Lower leg skin (tissue), 4 donors: Measurements from ENCODE around the gene IMPDH1. TPM values are rescaled to one million over a fixed set of nuclear protein-coding genes. Genes with fewer than 3 reads are reported as not detected.
A peak's percentile ranks its signal among the peaks of the same experiment; 100 is the strongest.

Experiments used
- DNase-seq, 2 donors: peaks; one replicate each; pipeline ENCODE4 v3.0.0-alpha.2; 2019; ENCODE audit warnings: low spot score in 2 of 2
- H3K4me3 ChIP-seq: fragments of 200-600 bp; sonication (generic); 2 replicates; pipeline ENCODE4 v1.5.1; 2017; ENCODE audit warnings: mild to moderate bottlenecking, low read depth; ENCODE audit not compliant: poor library complexity, severe bottlenecking
- POLR2A ChIP-seq, 2 donors: fragments of 450-650 bp; IDR thresholded peaks; one replicate each; pipeline ENCODE4 v1.6.1; 2016 to 2017; ENCODE audit warnings: antibody characterized with exemption in 2 of 2, mild to moderate bottlenecking in 1 of 2, moderate library complexity in 1 of 2
- WGBS, 2 donors: methylation state at CpG; one replicate each; pipeline ENCODE4 v1.1.5; 2018; 5-methylcytosine and 5-hydroxymethylcytosine counted together
- intact Hi-C: fragments of 100-400 bp; cut with DNase I; formaldehyde crosslinking; loops from one replicate; pipeline ENCODE4 v1.15.0; 2023; ENCODE audit warnings: low total_unique reads
- total RNA-seq, 4 donors: library from RNA; depleted of rRNA; stranded (reverse); fragments of >200 nt; gene quantifications; one replicate each; pipeline ENCODE4 v1.1.0, GENCODE V29; 2016
- TF ChIP-seq, protein P1 (sequence below), 3 donors: fragments of 450-650 bp; IDR thresholded peaks; one replicate each; pipeline ENCODE4 v1.5.1; 2016; ENCODE audit warnings: antibody characterized with exemption in 3 of 3, mild to moderate bottlenecking in 3 of 3, moderate library complexity in 2 of 3

Gene IMPDH1
- total RNA-seq, 4 donors from 2014 or later: 45.6 to 71.7 (median 48.7) TPM

DNA sequence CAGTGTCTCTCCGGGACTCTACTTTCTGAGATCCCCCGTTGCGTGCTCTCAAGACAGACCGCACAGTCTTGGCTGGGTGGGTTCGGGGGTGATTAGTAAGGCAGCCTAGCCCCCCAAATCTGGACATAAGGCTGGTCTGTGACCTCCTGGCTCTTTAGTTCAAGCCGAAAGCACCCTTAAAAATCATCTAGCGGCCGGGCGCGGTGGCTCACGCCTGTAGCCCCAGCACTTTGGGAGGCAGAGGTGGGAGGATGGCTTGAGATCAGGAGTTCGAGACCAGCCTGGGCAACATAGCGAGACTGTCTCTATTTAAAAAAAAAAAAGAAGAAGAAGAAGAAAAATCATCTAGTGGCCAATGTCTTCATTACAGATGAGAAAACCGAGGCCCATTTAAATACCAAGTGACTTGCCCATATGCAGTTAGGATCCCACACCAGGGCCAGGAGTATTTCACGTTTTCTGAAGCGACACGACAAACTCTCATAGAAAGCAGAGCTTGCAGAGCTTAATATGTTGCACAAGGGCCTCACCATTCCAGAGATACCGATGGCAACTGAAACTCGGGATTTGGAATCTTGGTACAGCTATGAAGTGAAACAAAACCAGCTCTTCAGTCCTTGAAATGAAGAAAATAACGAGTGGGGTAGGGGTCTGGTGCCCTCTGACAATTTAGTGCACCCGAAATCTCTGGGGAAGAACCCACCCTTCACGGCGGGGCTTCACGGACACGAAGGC lies 45.2 kb upstream of the IMPDH1 start:
- H3K4me3 ChIP-seq: no peak overlapping the region
- DNase-seq: no peak
- 50 to 52% methylated on average over 25 of the region's 25 CpGs for WGBS, 2 donors
- no peak for TF ChIP-seq POLR2A (IDR thresholded peaks at IDR 0.05)
- TF ChIP-seq, protein P1, sequence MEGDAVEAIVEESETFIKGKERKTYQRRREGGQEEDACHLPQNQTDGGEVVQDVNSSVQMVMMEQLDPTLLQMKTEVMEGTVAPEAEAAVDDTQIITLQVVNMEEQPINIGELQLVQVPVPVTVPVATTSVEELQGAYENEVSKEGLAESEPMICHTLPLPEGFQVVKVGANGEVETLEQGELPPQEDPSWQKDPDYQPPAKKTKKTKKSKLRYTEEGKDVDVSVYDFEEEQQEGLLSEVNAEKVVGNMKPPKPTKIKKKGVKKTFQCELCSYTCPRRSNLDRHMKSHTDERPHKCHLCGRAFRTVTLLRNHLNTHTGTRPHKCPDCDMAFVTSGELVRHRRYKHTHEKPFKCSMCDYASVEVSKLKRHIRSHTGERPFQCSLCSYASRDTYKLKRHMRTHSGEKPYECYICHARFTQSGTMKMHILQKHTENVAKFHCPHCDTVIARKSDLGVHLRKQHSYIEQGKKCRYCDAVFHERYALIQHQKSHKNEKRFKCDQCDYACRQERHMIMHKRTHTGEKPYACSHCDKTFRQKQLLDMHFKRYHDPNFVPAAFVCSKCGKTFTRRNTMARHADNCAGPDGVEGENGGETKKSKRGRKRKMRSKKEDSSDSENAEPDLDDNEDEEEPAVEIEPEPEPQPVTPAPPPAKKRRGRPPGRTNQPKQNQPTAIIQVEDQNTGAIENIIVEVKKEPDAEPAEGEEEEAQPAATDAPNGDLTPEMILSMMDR (IDR thresholded peaks at IDR 0.05): no peak
- intact Hi-C loops: no loop called here

DNA sequence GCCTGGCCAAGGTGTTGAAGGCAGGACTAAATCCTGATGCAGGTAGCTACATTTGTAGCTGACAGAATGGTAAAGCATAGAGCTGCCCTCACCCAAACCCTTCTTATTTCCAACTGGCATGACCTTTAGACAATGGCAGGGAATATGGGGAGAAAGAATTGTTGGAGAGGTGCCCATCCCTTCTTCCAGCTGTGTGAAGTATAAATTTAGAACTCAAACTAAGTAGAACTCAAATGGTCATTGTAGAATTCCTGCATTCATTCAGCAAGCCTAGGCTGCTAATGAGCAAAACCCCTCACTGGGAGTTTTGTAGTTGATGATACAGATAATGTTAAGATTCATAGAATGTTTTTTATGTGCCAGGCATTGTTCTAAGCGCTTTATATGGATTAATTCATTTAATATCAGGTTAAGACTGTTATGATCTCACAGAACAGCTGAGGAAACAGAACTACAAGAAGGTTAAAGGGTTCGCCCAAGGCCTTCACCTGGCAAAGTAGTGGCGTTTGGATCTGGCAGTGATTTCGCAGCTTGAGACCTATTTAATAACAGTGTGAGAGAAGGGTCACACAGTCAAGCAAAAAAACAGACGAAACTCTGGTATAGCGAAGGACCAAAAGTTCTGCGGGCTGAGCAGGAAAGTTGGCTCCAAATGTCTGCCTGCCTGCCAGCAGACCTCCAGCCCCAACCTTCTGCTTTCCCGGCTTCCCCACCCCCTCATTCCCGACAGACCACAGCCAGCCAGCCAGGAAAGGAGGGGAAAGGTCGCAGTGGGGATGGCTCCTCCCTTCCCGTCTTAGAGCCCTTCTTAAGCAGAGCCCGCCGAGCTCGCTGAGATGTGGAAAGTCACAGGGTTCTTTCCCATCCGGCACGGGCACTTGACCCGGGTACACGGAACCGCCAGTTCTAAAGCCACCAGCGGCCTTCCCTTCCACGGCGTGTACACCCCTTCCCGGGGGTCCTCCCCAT lies 44.3 kb upstream of the IMPDH1 start:
- H3K4me3 ChIP-seq: no peak overlapping the region
- WGBS, 2 donors: 43 to 48% methylated on average over 21 to 23 of the region's 23 CpGs
- intact Hi-C loops: no loop called here
- peak; percentile 76 to 93 for DNase-seq
- TF ChIP-seq POLR2A (IDR thresholded peaks at IDR 0.05): no peak
- TF ChIP-seq, protein P1 (IDR thresholded peaks at IDR 0.05): no peak

DNA sequence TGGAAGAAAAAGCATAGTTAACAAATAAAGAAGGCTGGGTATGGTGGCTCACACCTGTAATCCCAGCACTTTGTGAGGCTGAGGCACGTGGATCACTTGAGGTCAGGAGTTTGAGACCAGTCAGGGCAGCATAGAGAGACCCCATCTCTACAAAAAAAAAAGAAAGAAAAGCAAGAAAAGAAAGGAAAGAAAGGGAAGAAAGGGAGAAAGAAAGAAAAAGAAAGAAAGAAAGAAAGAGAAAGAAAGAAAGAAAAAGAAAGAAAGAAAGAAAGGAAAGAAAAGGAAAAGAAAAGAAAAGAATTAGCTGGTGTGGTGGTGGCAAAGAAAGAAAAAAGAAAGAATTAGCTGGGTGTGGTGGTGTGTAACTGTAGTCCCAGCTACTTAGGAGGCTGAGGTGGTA lies 42.8 kb upstream of the IMPDH1 start:
- intact Hi-C loops: no loop called here
- WGBS, 2 donors: 82 to 86% methylated on average over 1 of the region's 1 CpG
- H3K4me3 ChIP-seq: no peak overlapping the region
- TF ChIP-seq POLR2A (IDR thresholded peaks at IDR 0.05): no peak
- TF ChIP-seq, protein P1 (IDR thresholded peaks at IDR 0.05): no peak
- no peak for DNase-seq

DNA sequence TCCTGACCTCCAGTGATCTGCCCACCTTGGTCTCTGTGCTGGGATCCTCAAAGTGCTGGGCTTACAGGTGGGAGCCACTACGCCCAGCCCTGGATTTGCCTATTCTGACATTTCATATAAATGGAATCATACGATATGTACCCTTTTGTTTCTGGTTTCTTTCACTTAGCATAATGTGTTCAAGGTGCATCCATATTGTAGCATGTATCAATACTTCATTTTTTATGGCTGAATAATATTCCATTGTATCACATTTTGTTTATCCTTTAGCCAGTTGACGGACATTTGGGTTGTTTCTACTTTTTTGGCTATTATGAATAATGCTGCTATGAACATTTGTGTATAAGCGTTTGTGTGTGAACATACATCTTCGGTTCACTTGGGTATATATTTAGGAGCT lies 41.1 kb upstream of the IMPDH1 start:
- no peak for TF ChIP-seq POLR2A (IDR thresholded peaks at IDR 0.05)
- TF ChIP-seq, protein P1 (IDR thresholded peaks at IDR 0.05): no peak
- 94% methylated on average over 5 of the region's 5 CpGs for WGBS, 2 donors
- intact Hi-C loops: no loop called here
- DNase-seq: no peak
- no peak overlapping the region for H3K4me3 ChIP-seq

DNA sequence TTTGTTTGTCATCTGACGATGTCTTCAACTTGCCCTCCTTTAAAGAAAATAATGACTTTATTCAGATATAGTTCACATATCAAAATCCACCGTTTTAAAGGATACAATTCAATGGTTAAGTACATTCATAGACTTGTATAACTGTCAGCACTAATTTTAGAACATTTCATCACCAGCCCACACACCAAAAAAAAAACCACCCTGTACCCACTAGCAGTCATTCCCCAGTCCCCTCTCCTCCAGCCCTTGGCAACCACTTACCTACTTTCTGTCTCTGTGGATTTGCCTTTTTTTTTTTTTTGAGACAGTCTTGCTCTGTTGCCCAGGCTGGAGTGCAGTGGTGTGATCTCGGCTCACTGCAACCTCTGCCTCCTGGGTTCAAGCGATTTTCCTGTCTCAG lies 40.6 kb upstream of the IMPDH1 start:
- 61 to 69% methylated on average over 4 of the region's 4 CpGs for WGBS, 2 donors
- H3K4me3 ChIP-seq: no peak overlapping the region
- no peak for DNase-seq
- TF ChIP-seq POLR2A (IDR thresholded peaks at IDR 0.05): no peak
- TF ChIP-seq, protein P1 (IDR thresholded peaks at IDR 0.05): no peak
- intact Hi-C loops: no loop called here
